ENCODE measurements around the gene ATXN7L1. TPM values are rescaled to one million over a fixed set of nuclear protein-coding genes. Genes with fewer than 3 reads are reported as not detected.
"Not testable (repeated sequence)": the region's sequence is repeated elsewhere in the genome, so short reads cannot be mapped to it uniquely, and the experiment has no call there.

Gene ATXN7L1
- polyA plus RNA-seq, 1 experiment, result 5.5 TPM

DNA sequence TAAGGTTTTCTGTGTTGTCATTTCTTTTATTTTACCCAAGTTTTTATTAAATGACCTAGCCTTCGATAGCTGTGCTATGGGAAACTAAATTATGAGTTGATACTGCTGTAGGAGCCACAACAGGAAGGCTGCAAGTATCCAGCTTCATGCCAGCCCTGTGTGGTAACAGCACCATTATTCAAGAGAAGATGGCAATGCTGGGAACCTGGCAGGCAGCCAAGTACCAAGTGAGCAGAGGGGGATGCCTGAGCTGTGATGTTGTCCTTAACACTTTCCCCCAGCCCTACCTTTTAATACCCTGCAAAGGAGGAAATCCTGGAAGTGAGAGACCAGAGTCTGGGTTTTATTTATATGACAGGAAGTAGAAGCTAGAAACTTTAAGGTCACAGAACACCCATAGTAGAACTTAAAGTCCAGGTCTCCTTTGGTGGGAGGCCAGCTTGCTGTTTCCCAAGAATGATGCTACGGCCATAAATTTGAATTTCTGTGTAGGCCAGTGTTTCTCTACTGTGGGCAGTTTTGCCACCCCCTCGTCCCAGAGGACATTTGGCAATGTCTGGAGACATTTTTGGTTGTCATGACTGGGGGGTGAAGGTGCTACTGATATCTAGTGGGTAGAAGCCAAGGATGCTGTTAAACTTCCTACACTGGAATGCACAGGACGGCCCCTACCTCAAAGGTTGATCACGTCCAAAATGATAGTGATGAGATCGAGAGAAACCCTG is 9.2 kb upstream of the ATXN7L1 start:
- POLR2A ChIA-PET, result no interaction called here

DNA sequence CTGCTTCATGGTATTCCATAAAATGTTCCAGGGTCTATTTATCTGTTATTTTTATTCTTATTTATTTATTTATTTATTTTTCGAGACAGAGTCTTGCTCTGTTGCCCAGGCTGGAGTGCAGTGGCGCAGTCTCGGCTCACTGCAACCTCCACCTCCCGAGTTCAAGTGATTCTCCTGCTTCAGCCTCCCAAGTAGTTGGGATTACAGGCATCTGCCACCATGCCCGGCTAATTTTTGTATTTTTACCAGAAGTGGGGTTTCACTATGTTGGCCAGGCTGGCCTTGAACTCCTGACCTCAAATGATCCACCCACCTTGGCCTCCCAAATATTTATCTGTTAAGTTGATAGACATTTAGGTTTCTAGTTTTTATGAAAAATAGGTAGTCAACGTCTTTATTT is 6.8 kb upstream of the ATXN7L1 start:
- H3K27ac ChIP-seq (ENCODE audit: low read depth, low read length); H3K9me3 ChIP-seq (ENCODE audit: control insufficient read depth, insufficient read depth, low read length); POLR2A ChIA-PET; DNase-seq (ENCODE audit: low read depth, low spot score); H3K27me3 ChIP-seq (ENCODE audit: control insufficient read depth, insufficient read depth, low read length); H3K4me3 ChIP-seq (ENCODE audit: low read depth, low read length): not testable (repeated sequence)
- CTCF ChIA-PET, result interaction anchor here (1.0 kb wide), 1 partner anchor 159 kb away, joined by 3 read pairs; no protein-coding TSS in a partner anchor

More for the DNA sequence above, 9.2 kb upstream of the ATXN7L1 start:
- H3K4me3 ChIP-seq (ENCODE audit: low read depth, low read length), result no peak overlapping the region
- no peak for DNase-seq (ENCODE audit: low read depth, low spot score)
- no peak overlapping the region for H3K27ac ChIP-seq (ENCODE audit: low read depth, low read length)
- CTCF ChIA-PET, result interaction anchor here (1.2 to 1.6 kb wide), 2 partner anchors 8 to 125 kb away, joined by 3 to 5 read pairs; partner anchors contain the start of gene ATXN7L1
- TF ChIP-seq, protein P1, sequence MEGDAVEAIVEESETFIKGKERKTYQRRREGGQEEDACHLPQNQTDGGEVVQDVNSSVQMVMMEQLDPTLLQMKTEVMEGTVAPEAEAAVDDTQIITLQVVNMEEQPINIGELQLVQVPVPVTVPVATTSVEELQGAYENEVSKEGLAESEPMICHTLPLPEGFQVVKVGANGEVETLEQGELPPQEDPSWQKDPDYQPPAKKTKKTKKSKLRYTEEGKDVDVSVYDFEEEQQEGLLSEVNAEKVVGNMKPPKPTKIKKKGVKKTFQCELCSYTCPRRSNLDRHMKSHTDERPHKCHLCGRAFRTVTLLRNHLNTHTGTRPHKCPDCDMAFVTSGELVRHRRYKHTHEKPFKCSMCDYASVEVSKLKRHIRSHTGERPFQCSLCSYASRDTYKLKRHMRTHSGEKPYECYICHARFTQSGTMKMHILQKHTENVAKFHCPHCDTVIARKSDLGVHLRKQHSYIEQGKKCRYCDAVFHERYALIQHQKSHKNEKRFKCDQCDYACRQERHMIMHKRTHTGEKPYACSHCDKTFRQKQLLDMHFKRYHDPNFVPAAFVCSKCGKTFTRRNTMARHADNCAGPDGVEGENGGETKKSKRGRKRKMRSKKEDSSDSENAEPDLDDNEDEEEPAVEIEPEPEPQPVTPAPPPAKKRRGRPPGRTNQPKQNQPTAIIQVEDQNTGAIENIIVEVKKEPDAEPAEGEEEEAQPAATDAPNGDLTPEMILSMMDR (IDR thresholded peaks at IDR 0.05; ENCODE audit: low read depth, low read length), result no peak
- H3K27me3 ChIP-seq (ENCODE audit: control insufficient read depth, insufficient read depth, low read length), result no peaks in the 10 kb centered on the region
- H3K9me3 ChIP-seq (ENCODE audit: control insufficient read depth, insufficient read depth, low read length), result no peaks in the 10 kb centered on the region

DNA sequence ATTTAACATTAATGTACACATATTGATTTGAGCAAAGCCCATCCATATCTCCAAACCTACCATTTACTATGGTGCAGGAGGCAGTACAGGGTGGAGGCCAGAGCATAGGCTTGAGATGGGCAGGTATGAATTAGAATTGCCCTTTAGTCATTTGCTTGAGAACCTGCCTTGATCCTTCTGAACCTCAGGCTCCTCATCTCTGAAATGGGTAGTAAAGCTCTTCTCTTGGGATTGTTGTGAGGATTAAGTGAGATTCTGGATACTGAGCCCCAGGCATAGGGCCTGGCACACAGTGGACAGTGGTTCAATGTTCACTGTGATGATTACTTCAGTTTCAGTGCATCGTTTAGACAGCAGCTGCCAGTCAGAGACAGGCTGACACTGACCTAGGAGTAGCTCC is 5.0 kb upstream of the ATXN7L1 start:
- DNase-seq (ENCODE audit: low read depth, low spot score), result no peak
- CTCF ChIA-PET, result no interaction called here
- Histone ChIP-seq H3K27ac (ENCODE audit: low read depth, low read length) (no peak overlapping the region), H3K9me3 (ENCODE audit: control insufficient read depth, insufficient read depth, low read length) (no peaks in the 10 kb centered on the region; the same call in 1 of the 2 replicates), H3K27me3 (ENCODE audit: control insufficient read depth, insufficient read depth, low read length) (no peaks in the 10 kb centered on the region), H3K4me3 (ENCODE audit: low read depth, low read length) (no peak overlapping the region)
- POLR2A ChIA-PET, result no interaction called here
- TF ChIP-seq, protein P1 (IDR thresholded peaks at IDR 0.05; ENCODE audit: low read depth, low read length), result no peak

DNA sequence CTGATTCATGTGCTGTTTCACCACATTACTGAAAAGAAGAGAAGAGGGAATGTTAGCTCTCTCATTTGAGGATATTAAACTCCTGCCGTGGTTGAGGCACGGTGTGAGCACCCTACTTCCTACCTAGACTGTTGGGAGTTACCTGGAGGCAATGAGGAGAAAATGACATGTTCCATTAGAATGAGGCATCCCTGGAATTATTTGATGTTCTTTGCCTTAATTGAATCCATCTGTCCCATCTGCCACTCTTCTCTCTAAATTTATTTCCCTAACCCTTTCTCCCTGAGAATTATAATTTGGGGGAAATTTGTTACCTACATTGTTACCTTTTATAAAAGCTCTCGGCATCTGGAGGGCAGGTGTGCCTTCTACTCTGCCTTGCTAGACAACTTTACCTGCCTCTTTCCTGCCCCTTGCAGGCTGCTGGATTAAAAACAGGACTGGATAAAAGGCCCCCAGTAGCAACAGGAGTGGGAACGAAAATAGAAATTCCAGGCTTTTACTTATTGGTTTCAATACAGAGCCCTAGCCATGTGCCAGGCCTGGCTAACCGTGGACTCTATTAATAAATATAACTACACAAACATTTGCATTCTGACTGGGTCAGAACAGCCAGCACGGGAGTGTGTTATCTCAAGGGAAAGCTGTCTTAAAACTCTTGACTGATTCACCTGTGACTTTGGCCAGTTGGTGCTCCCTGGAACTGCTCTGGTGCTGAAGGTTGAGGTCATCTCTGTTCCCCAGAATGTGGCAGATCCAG is 4.4 kb upstream of the ATXN7L1 start:
- Histone ChIP-seq H3K27me3 (ENCODE audit: control insufficient read depth, insufficient read depth, low read length) (no peaks in the 10 kb centered on the region), H3K9me3 (ENCODE audit: control insufficient read depth, insufficient read depth, low read length) (no peaks in the 10 kb centered on the region; the same call in 1 of the 2 replicates), H3K4me3 (ENCODE audit: low read depth, low read length) (no peak overlapping the region), H3K27ac (ENCODE audit: low read depth, low read length) (no peak overlapping the region)
- DNase-seq (ENCODE audit: low read depth, low spot score), result no peak
- POLR2A ChIA-PET, result no interaction called here
- TF ChIP-seq, protein P1 (IDR thresholded peaks at IDR 0.05; ENCODE audit: low read depth, low read length), result no peak
- CTCF ChIA-PET, result no interaction called here

DNA sequence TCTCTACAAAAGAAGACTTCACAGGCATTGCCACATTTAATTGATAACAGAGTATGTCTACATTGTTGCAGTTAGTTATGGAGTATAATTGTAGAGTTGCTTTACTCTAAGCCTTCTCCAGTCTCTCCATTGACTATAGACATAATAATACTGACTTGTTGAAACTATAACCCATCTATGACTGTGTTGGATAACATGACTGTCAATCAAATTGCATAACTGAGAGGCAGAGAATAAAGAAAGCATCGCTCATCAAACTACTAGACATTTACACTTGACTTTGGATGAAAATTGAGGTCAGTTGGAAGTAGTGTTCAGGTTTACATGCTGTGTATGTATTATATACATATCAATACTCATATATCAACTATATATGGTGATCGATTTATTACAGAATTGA is 3.4 kb upstream of the ATXN7L1 start:
- H3K27me3 ChIP-seq (ENCODE audit: control insufficient read depth, insufficient read depth, low read length), result no peaks in the 10 kb centered on the region
- no peak overlapping the region for H3K27ac ChIP-seq (ENCODE audit: low read depth, low read length)
- TF ChIP-seq, protein P1 (IDR thresholded peaks at IDR 0.05; ENCODE audit: low read depth, low read length), result no peak
- CTCF ChIA-PET, result interaction anchor here (1.5 kb wide), 1 partner anchor 130 kb away, joined by 4 read pairs; no protein-coding TSS in a partner anchor
- POLR2A ChIA-PET, result no interaction called here
- no peak for DNase-seq (ENCODE audit: low read depth, low spot score)
- no peaks in the 10 kb centered on the region; the same call in 1 of the 2 replicates for H3K9me3 ChIP-seq (ENCODE audit: control insufficient read depth, insufficient read depth, low read length)
- H3K4me3 ChIP-seq (ENCODE audit: low read depth, low read length), result no peak overlapping the region
